DND-41 (cell line): Measurements from ENCODE around the gene MCFD2.

Experiments used
- CTCF ChIP-seq: IDR thresholded peaks from 2 replicates; pipeline ENCODE4 v1.5.1; 2012; ENCODE audit warnings: borderline replicate concordance, low read length, moderate library complexity, mild to moderate bottlenecking; ENCODE audit not compliant: poor library complexity, severe bottlenecking; ENCODE audit errors: extremely low read depth
- EZH2 ChIP-seq: IDR thresholded peaks from 3 replicates; pipeline ENCODE4 v1.6.1; 2012; ENCODE audit warnings: borderline replicate concordance, low read depth, mild to moderate bottlenecking, moderate library complexity, low read length, inconsistent platforms; ENCODE audit not compliant: severe bottlenecking

- no peak for TF ChIP-seq CTCF
- no peak for TF ChIP-seq EZH2
Observed at GRCh38 chr2:46956981-46957531, 41.5 kb upstream of the MCFD2 start.
